Posterior vena cava (tissue), 2 donors: ENCODE measurements around the gene BOK. TPM values are rescaled to one million over a fixed set of nuclear protein-coding genes. Genes with fewer than 3 reads are reported as not detected.
"Not testable (repeated sequence)": the region's sequence is repeated elsewhere in the genome, so short reads cannot be mapped to it uniquely, and the experiment has no call there.

Experiments
- DNase-seq: peaks from one replicate; pipeline ENCODE4 v3.0.0-alpha.2; 2020; ENCODE audit warnings: low spot score
- intact Hi-C, 2 donors: fragments of 100-400 bp; cut with DNase I; formaldehyde crosslinking; loops; one replicate each; pipeline versions ENCODE4 v1.14.1 to v1.14.2; 2022 to 2023
- total RNA-seq, 2 donors: library from RNA; stranded (reverse); fragmentation: NEBNext Ultra II Directional; extraction: Animal tissue kit (Norgen Biotek cat#: 25700); gene quantifications; one replicate each; pipeline ENCODE4 v1.2.1, GENCODE V29; 2021
- donor health status: DM: yes; HTN: yes; CAD: no.
- donor health status: DM: yes; HTN: yes; CAD: no.

The BOK gene
- total RNA-seq, 2 donors from 2014 or later: 20.1 to 29.7 TPM

- intact Hi-C loops: not testable (repeated sequence)
- DNase-seq: peak; percentile 63
Measured at GRCh38 chr2:241590496-241591455, 32.2 kb downstream of the BOK start.

GRCh38 chr2:241592126-241592845, 33.7 kb downstream of the BOK start:
- intact Hi-C loops: no loop called here
- peak; percentile 59 for DNase-seq

GRCh38 chr2:241593271-241593670, 34.7 kb downstream of the BOK start:
- intact Hi-C loops: no loop called here
- DNase-seq: peak; percentile 47

GRCh38 chr2:241595600-241596140, 37.1 kb downstream of the BOK start:
- DNase-seq: peak; percentile 75
- intact Hi-C loops: no loop called here

- DNase-seq: peak; percentile 58
- intact Hi-C loops: no loop called here
Measured at GRCh38 chr2:241597561-241597960, 39.0 kb downstream of the BOK start.

GRCh38 chr2:241598061-241598460, 39.5 kb downstream of the BOK start:
- DNase-seq: peak; percentile 36

GRCh38 chr2:241598487-241598886, 39.9 kb downstream of the BOK start:
- intact Hi-C loops: no loop called here
- DNase-seq: peak; percentile 32

More at GRCh38 chr2:241598061-241598460, 39.5 kb downstream of the BOK start:
- intact Hi-C loops: no loop called here

GRCh38 chr2:241599615-241600014, 41.1 kb downstream of the BOK start:
- intact Hi-C loops: no loop called here
- DNase-seq: peak; percentile 30

- intact Hi-C loops: no loop called here
- peak; percentile 49 for DNase-seq
Measured at GRCh38 chr2:241601841-241602240, 43.3 kb downstream of the BOK start.

GRCh38 chr2:241602720-241603119, 44.2 kb downstream of the BOK start:
- DNase-seq: peak; percentile 57
- intact Hi-C loops: no loop called here

- no peak for DNase-seq
- intact Hi-C loops: no loop called here
Measured at GRCh38 chr2:241603686-241604085, 45.1 kb downstream of the BOK start.

GRCh38 chr2:241606186-241606585, 47.6 kb downstream of the BOK start:
- peak; percentile 65 for DNase-seq
- intact Hi-C loops: no loop called here

- DNase-seq: peak; percentile 28
- intact Hi-C loops: no loop called here
Measured at GRCh38 chr2:241607162-241607885, 48.8 kb downstream of the BOK start.

- peak; percentile 76 for DNase-seq
Measured at GRCh38 chr2:241608881-241609280, 50.3 kb downstream of the BOK start.

GRCh38 chr2:241609859-241610793, 51.6 kb downstream of the BOK start:
- intact Hi-C loops: no loop called here
- peak; percentile 95 for DNase-seq

More at GRCh38 chr2:241608881-241609280, 50.3 kb downstream of the BOK start:
- intact Hi-C loops: no loop called here

- DNase-seq: peak; percentile 62
Measured at GRCh38 chr2:241611062-241611461, 52.5 kb downstream of the BOK start.

GRCh38 chr2:241612156-241613016, 53.8 kb downstream of the BOK start:
- peak; percentile 51 for DNase-seq
- intact Hi-C loops: no loop called here

More at GRCh38 chr2:241611062-241611461, 52.5 kb downstream of the BOK start:
- intact Hi-C loops: no loop called here
